RWPE1 (cell line): ENCODE measurements around the gene CCDC142.

Experiments
- CTCF ChIA-PET: fragments of 350-600 bp; sonication (Branson Sonifier 250); formaldehyde crosslinking; extraction: SDS; loops from one replicate; lab custom pipeline; 2021; lab: Yijun Ruan, JAX
- POLR2A ChIA-PET: fragments of 400-600 bp; formaldehyde crosslinking; extraction: SDS; loops from one replicate; lab custom pipeline; 2020; ENCODE audit warnings: antibody characterized with exemption; ENCODE audit not compliant: low non-redundant PET; lab: Yijun Ruan, JAX
- DNase-seq: peaks from one replicate; pipeline ENCODE4 v3.0.0; 2012; ENCODE audit warnings: low spot score
- H3K27ac ChIP-seq: fragments of 450-650 bp; 2 replicates; pipeline ENCODE4 v1.5.1; 2017
- CTCF ChIP-seq: fragments of 450-650 bp; conservative IDR thresholded peaks from 2 replicates; pipeline ENCODE4 v1.5.1; 2017; ENCODE audit warnings: low read depth, mild to moderate bottlenecking

The CCDC142 gene

GRCh38 chr2:74499940-74500577, 17.3 kb upstream of the CCDC142 start:
- H3K27ac ChIP-seq = no peak overlapping the region
- ChIA-PET CTCF (interaction anchor here (0.7 to 1.8 kb wide), 3 partner anchors 17 to 317 kb away, joined by 3 to 9 read pairs (median 4); partner anchors contain the start of genes CCDC142 and TTC31), POLR2A (interaction anchor here (1.3 kb wide), 1 partner anchor 17 kb away, joined by 5 read pairs; the partner anchor contains the start of genes CCDC142 and TTC31)
- TF ChIP-seq CTCF = no peak
- no peak for DNase-seq

- no peak within 1 kb of the TSS for H3K27ac ChIP-seq
- no peak for DNase-seq
- ChIA-PET CTCF (interaction anchor here (0.6 to 1.8 kb wide), 5 partner anchors 17 to 1189 kb away, joined by 3 to 9 read pairs (median 3); partner anchors contain the start of genes CCDC142 and TTC31), POLR2A (interaction anchor here (0.6 kb wide), 1 partner anchor 28 kb away, joined by 5 read pairs; no protein-coding TSS in a partner anchor)
- TF ChIP-seq CTCF = no peak
These were observed 16.6 kb upstream of the CCDC142 start, which contains the start of gene LBX2 for GRCh38 chr2:74499267-74499939. LBX2 (minus strand) TSS chr2:74499603; CDS start chr2:74499537, 66 bp downstream.

GRCh38 chr2:74498500-74499266, 15.9 kb upstream of the CCDC142 start:
- POLR2A ChIA-PET = interaction anchor here (1.1 kb wide), 1 partner anchor 8 kb away, joined by 3 read pairs; no protein-coding TSS in a partner anchor
- peak; percentile 54 for DNase-seq
- no peak overlapping the region for H3K27ac ChIP-seq
- CTCF ChIA-PET = interaction anchor here (0.6 to 1.0 kb wide), 2 partner anchors 15 to 61 kb away, joined by 3 read pairs; partner anchors contain the start of genes CCDC142 and TTC31
- no peak for TF ChIP-seq CTCF

GRCh38 chr2:74497777-74498499, 15.1 kb upstream of the CCDC142 start:
- no peak overlapping the region for H3K27ac ChIP-seq
- no peak for TF ChIP-seq CTCF
- POLR2A ChIA-PET = interaction anchor here (1.1 kb wide), 1 partner anchor 9 kb away, joined by 3 read pairs; no protein-coding TSS in a partner anchor
- no peak for DNase-seq
- CTCF ChIA-PET = interaction anchor here (1.0 kb wide), 1 partner anchor 15 kb away, joined by 3 read pairs; the partner anchor contains the start of genes CCDC142 and TTC31

GRCh38 chr2:74496997-74497776, 14.4 kb upstream of the CCDC142 start:
- H3K27ac ChIP-seq = no peak overlapping the region
- no peak for TF ChIP-seq CTCF
- no peak for DNase-seq
- ChIA-PET CTCF (no interaction called here), POLR2A (interaction anchor here (1.1 kb wide), 1 partner anchor 9 kb away, joined by 3 read pairs; no protein-coding TSS in a partner anchor)
